GM12878 (cell line): Measurements from ENCODE around the gene KHK.

ENCODE experiments used
- CBX5 ChIP-seq: sonication (generic); IDR thresholded peaks from 2 replicates; pipeline ENCODE4 v1.6.1; 2016; ENCODE audit warnings: low read depth, moderate library complexity, mild to moderate bottlenecking, inconsistent platforms
- GATAD2B ChIP-seq: fragments of 450-650 bp; conservative IDR thresholded peaks from 2 replicates; pipeline ENCODE4 v1.6.1; 2017; ENCODE audit warnings: low read depth, mild to moderate bottlenecking, moderate library complexity
- KDM1A ChIP-seq: fragments of 200-600 bp; sonication (generic); IDR thresholded peaks from 2 replicates; pipeline ENCODE4 v1.6.1; 2016; ENCODE audit warnings: borderline replicate concordance
- NFYB ChIP-seq: IDR thresholded peaks from 2 replicates; pipeline ENCODE4 v1.6.1; 2011; ENCODE audit warnings: low read depth, mild to moderate bottlenecking, low read length, improper control_type of control experiment, moderate library complexity; ENCODE audit not compliant: insufficient read depth
- RB1 ChIP-seq: fragments of 450-650 bp; formaldehyde crosslinking; IDR thresholded peaks from 2 replicates; pipeline ENCODE4 v1.6.1; 2017; ENCODE audit warnings: mild to moderate bottlenecking, borderline replicate concordance
- SIN3A ChIP-seq: IDR thresholded peaks from 2 replicates; pipeline ENCODE4 v1.6.1; 2012; ENCODE audit warnings: low read depth, low read length, improper control_type of control experiment
- SMAD1 ChIP-seq: fragments of 450-650 bp; IDR thresholded peaks from 2 replicates; pipeline ENCODE4 v1.6.1; 2018; ENCODE audit warnings: mild to moderate bottlenecking, low read depth; ENCODE audit not compliant: partially characterized antibody
- TCF7 ChIP-seq: IDR thresholded peaks from 2 replicates; pipeline ENCODE4 v1.6.1; 2014; ENCODE audit warnings: antibody characterized with exemption, borderline replicate concordance
- TF ChIP-seq, protein P1 (sequence below), 3 experiments: IDR thresholded peaks in 2 of 3; conservative IDR thresholded peaks in 1 of 3; 2 replicates each; pipeline ENCODE4 v1.5.1; 2011; ENCODE audit warnings: low read depth in 3 of 3, low read length in 3 of 3, mild to moderate bottlenecking in 3 of 3, control low read depth in 2 of 3, moderate library complexity in 2 of 3, inconsistent platforms in 1 of 3, mixed read lengths in 1 of 3; ENCODE audit not compliant: control insufficient read depth in 2 of 3, insufficient read depth in 1 of 3; ENCODE audit errors: extremely low read depth in 1 of 3
- TF ChIP-seq, protein P2 (sequence below): IDR thresholded peaks from 2 replicates; pipeline ENCODE4 v1.6.1; 2011; ENCODE audit warnings: low read depth, mild to moderate bottlenecking, low read length, moderate library complexity, borderline replicate concordance; ENCODE audit errors: extremely low read depth
- TF ChIP-seq, protein P3 (sequence below): IDR thresholded peaks from 2 replicates; pipeline ENCODE4 v1.6.1; 2012; ENCODE audit warnings: low read depth, low read length, improper control_type of control experiment

DNA sequence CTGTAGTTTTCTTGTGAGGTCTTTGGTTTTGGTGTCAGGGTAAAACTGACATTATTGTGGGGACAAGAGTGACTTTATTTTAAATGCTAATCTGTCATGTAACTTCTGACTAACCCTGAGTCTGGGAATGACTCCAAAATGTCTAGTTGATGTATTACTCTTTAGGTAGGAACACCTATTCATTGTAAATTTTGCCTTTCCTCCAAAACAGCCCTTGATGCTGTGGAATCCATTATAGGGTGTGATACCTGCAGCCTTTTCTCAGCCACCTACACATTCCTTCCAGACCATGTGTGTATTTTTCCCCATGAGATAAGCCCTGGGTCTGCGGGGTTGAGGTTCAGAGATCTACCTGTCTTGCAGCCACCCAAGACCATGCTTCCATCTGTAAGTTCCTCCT, 56.7 kb downstream of the KHK start:
- TF ChIP-seq GATAD2B = no peak
- TF ChIP-seq, protein P1, sequence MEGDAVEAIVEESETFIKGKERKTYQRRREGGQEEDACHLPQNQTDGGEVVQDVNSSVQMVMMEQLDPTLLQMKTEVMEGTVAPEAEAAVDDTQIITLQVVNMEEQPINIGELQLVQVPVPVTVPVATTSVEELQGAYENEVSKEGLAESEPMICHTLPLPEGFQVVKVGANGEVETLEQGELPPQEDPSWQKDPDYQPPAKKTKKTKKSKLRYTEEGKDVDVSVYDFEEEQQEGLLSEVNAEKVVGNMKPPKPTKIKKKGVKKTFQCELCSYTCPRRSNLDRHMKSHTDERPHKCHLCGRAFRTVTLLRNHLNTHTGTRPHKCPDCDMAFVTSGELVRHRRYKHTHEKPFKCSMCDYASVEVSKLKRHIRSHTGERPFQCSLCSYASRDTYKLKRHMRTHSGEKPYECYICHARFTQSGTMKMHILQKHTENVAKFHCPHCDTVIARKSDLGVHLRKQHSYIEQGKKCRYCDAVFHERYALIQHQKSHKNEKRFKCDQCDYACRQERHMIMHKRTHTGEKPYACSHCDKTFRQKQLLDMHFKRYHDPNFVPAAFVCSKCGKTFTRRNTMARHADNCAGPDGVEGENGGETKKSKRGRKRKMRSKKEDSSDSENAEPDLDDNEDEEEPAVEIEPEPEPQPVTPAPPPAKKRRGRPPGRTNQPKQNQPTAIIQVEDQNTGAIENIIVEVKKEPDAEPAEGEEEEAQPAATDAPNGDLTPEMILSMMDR (IDR thresholded peaks at IDR 0.05 in 2 of 3, conservative IDR thresholded peaks at IDR 0.05 in 1 of 3; ENCODE audit: control insufficient read depth in 2 of 3, extremely low read depth in 1 of 3, insufficient read depth in 1 of 3, low read depth in 3 of 3, low read length in 3 of 3) = no peak
- TF ChIP-seq SIN3A = no peak
- TF ChIP-seq TCF7 = no peak
- TF ChIP-seq KDM1A = no peak
- TF ChIP-seq CBX5 = no peak
- no peak for TF ChIP-seq SMAD1
- TF ChIP-seq, protein P2, sequence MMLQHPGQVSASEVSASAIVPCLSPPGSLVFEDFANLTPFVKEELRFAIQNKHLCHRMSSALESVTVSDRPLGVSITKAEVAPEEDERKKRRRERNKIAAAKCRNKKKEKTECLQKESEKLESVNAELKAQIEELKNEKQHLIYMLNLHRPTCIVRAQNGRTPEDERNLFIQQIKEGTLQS = no peak
- TF ChIP-seq RB1 = no peak
- no peak for TF ChIP-seq NFYB
- TF ChIP-seq, protein P3, sequence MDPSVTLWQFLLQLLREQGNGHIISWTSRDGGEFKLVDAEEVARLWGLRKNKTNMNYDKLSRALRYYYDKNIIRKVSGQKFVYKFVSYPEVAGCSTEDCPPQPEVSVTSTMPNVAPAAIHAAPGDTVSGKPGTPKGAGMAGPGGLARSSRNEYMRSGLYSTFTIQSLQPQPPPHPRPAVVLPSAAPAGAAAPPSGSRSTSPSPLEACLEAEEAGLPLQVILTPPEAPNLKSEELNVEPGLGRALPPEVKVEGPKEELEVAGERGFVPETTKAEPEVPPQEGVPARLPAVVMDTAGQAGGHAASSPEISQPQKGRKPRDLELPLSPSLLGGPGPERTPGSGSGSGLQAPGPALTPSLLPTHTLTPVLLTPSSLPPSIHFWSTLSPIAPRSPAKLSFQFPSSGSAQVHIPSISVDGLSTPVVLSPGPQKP = no peak
